Gastrocnemius medialis (tissue), 4 donors: ENCODE results near the gene TMEM130. TPM values are rescaled to one million over a fixed set of nuclear protein-coding genes. Genes with fewer than 3 reads are reported as not detected.

Experiments used
- ATAC-seq, 2 donors: fragments of 150-250 bp; one replicate each; pipeline ENCODE4 v1.9.1; 2016
- DNase-seq, 2 donors: peaks; one replicate each; pipeline ENCODE4 v3.0.0-alpha.2; 2019
- H3K27ac ChIP-seq, 4 donors: fragments of 200-600 bp; sonication (generic); 1 replicate in 1 of 4; 2 replicates in 3 of 4; pipeline ENCODE4 v1.5.1; 2016 to 2018; ENCODE audit warnings: mild to moderate bottlenecking in 2 of 4, moderate library complexity in 1 of 4
- H3K27me3 ChIP-seq, 3 donors: fragments of 200-600 bp; sonication (generic) in 2 of 3; 1 replicate in 1 of 3; 2 replicates in 2 of 3; pipeline versions ENCODE4 v1.5.1 to v1.6.0; 2016 to 2019; ENCODE audit warnings: mild to moderate bottlenecking in 1 of 3, moderate library complexity in 1 of 3
- H3K36me3 ChIP-seq, 2 donors: fragments of 200-600 bp; sonication (generic) in 1 of 2; one replicate each; pipeline ENCODE4 v1.5.1; 2017 to 2018
- H3K4me1 ChIP-seq, 2 donors: fragments of 200-600 bp; sonication (generic) in 1 of 2; one replicate each; pipeline ENCODE4 v1.5.1; 2016 to 2017; ENCODE audit warnings: mild to moderate bottlenecking in 2 of 2
- H3K4me3 ChIP-seq, 4 donors: fragments of 200-600 bp; sonication (generic) in 3 of 4; 1 replicate in 1 of 4; 2 replicates in 3 of 4; pipeline ENCODE4 v1.5.1; 2016 to 2019; ENCODE audit warnings: mild to moderate bottlenecking in 2 of 4
- H3K9me3 ChIP-seq, 3 donors: fragments of 200-600 bp; sonication (generic) in 2 of 3; 1 replicate in 1 of 3; 2 replicates in 2 of 3; pipeline ENCODE4 v1.5.1; 2016 to 2019
- POLR2A ChIP-seq, 2 donors: fragments of 450-650 bp; IDR thresholded peaks; one replicate each; pipeline ENCODE4 v1.6.1; 2017; ENCODE audit warnings: antibody characterized with exemption in 2 of 2, mild to moderate bottlenecking in 2 of 2, moderate library complexity in 2 of 2
- in situ Hi-C, 4 donors: fragments of 200-750 bp; cut with MboI; loops; one replicate each; pipeline versions ENCODE4 v1.15.0 to v1.8.0; 2017; ENCODE audit warnings: low sequenced_read_pairs in 4 of 4
- intact Hi-C: fragments of 100-400 bp; cut with DNase I; formaldehyde crosslinking; loops from one replicate; pipeline ENCODE4 v1.15.1; 2023; ENCODE audit warnings: low total_unique reads
- total RNA-seq, 4 donors: library from RNA; depleted of rRNA; stranded (reverse); fragments of >200 nt; gene quantifications; one replicate each; pipeline versions ENCODE4 v1.1.0 to v1.2.3, GENCODE V29; 2016
- TF ChIP-seq, protein P1 (sequence below), 5 experiments: fragments of 450-650 bp in 3 of 5; fragments of 200-600 bp in 2 of 5; sonication (generic) in 2 of 5; IDR thresholded peaks in 4 of 5; conservative IDR thresholded peaks in 1 of 5; 1 replicate in 4 of 5; 2 replicates in 1 of 5; pipeline ENCODE4 v1.5.1; 2016 to 2019; ENCODE audit warnings: antibody characterized with exemption in 5 of 5, mild to moderate bottlenecking in 3 of 5, moderate library complexity in 3 of 5

The TMEM130 gene
- total RNA-seq, 4 donors from 2014 or later: not detected

DNA sequence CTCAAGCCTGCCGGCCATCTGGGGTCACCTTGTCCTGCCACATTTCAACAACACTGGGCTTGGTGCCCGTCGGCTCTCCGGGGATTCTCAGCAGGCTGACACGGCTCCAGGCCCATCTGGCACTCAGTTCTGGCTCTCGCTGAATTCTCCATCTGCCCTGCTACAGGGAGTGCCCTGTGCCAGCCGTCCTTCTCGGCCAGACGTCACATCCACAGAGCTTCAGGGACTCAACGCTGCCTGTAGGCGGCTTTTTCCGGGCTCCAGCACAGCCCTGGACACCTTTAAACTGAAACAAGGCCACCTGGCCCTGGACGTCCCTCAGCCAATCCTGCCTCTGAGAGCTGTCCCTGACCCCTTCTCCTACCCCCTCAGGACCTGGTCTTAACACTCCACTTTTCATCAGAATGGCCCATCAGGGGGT, 43.0 kb downstream of the TMEM130 start:
- intact Hi-C loops: no loop called here
- in situ Hi-C loops: no loop called here
- ATAC-seq (peak; percentile 70 to 94), DNase-seq (peak; percentile 51 to 85)
- H3K4me1 ChIP-seq: peaks cover 0 to 9% of the 10 kb centered on the region in 2 donors
- H3K27ac ChIP-seq: no peak overlapping the region
- no peak for TF ChIP-seq POLR2A (IDR thresholded peaks at IDR 0.05)
- TF ChIP-seq, protein P1, sequence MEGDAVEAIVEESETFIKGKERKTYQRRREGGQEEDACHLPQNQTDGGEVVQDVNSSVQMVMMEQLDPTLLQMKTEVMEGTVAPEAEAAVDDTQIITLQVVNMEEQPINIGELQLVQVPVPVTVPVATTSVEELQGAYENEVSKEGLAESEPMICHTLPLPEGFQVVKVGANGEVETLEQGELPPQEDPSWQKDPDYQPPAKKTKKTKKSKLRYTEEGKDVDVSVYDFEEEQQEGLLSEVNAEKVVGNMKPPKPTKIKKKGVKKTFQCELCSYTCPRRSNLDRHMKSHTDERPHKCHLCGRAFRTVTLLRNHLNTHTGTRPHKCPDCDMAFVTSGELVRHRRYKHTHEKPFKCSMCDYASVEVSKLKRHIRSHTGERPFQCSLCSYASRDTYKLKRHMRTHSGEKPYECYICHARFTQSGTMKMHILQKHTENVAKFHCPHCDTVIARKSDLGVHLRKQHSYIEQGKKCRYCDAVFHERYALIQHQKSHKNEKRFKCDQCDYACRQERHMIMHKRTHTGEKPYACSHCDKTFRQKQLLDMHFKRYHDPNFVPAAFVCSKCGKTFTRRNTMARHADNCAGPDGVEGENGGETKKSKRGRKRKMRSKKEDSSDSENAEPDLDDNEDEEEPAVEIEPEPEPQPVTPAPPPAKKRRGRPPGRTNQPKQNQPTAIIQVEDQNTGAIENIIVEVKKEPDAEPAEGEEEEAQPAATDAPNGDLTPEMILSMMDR (IDR thresholded peaks at IDR 0.05 in 4 of 5, conservative IDR thresholded peaks at IDR 0.05 in 1 of 5): peak in 1 of 5 experiments; percentile 16
- no peaks in the 10 kb centered on the region for H3K36me3 ChIP-seq
- H3K9me3 ChIP-seq: no peaks in the 10 kb centered on the region
- H3K4me3 ChIP-seq: no peak overlapping the region
- no peaks in the 10 kb centered on the region for H3K27me3 ChIP-seq

DNA sequence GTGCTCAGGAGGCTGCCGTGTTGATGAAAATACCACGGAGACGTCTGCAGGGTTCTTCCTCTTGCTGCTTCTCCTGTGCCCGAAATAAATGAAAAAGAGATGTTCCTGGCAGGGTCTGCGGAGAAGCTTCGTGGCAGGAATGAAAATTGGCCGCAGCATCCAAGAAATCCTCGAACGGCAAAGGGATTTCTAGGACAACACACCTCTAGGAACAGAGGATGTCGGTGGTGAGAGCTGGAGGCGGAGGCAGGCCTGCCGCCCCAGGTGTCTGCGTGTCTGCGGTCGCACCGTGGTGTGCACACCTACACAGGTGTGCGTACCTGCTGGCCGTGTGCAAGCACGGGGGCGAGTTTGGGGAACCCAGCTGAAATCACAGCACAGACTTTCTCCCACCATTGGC, 43.4 kb downstream of the TMEM130 start:
- Histone ChIP-seq H3K4me3 (no peak overlapping the region), H3K36me3 (no peaks in the 10 kb centered on the region), H3K27me3 (no peaks in the 10 kb centered on the region), H3K4me1 (peaks cover 0 to 9% of the 10 kb centered on the region in 2 donors), H3K9me3 (no peaks in the 10 kb centered on the region), H3K27ac (no peak overlapping the region)
- TF ChIP-seq, protein P1 (IDR thresholded peaks at IDR 0.05 in 4 of 5, conservative IDR thresholded peaks at IDR 0.05 in 1 of 5): no peak
- TF ChIP-seq POLR2A (IDR thresholded peaks at IDR 0.05): no peak
- DNase-seq (peak in 1 of 2 donors; percentile 17), ATAC-seq (peak in 1 of 2 donors; percentile 48)
- intact Hi-C loops (no loop called here), in situ Hi-C loops (no loop called here)

DNA sequence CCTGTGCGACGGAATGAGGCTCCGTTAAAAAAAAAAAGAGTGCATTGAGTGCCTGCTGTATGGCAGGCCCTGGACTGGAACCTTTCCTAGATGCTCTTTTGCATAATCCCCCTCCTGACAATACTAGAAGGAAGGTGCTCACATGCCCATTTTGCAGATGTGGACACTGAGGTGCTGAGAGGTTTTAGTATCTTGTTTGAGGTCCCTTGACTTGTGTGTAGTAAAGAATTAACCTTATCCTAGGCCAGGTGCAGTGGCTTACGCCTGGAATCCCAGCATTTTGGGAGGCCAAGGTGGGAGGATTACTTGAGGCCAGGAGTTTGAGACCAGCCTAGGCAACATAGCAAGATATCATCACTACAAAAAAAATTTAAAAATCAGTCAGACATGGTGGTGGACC, 46.6 kb downstream of the TMEM130 start:
- Histone ChIP-seq H3K4me1 (peaks cover 0 to 9% of the 10 kb centered on the region in 2 donors), H3K9me3 (no peaks in the 10 kb centered on the region), H3K4me3 (no peak overlapping the region), H3K27me3 (no peaks in the 10 kb centered on the region), H3K27ac (no peak overlapping the region), H3K36me3 (no peaks in the 10 kb centered on the region)
- intact Hi-C loops (no loop called here), in situ Hi-C loops (no loop called here)
- no peak for DNase-seq
- TF ChIP-seq POLR2A (IDR thresholded peaks at IDR 0.05): no peak
- TF ChIP-seq, protein P1 (IDR thresholded peaks at IDR 0.05 in 4 of 5, conservative IDR thresholded peaks at IDR 0.05 in 1 of 5): no peak
- no peak for ATAC-seq

DNA sequence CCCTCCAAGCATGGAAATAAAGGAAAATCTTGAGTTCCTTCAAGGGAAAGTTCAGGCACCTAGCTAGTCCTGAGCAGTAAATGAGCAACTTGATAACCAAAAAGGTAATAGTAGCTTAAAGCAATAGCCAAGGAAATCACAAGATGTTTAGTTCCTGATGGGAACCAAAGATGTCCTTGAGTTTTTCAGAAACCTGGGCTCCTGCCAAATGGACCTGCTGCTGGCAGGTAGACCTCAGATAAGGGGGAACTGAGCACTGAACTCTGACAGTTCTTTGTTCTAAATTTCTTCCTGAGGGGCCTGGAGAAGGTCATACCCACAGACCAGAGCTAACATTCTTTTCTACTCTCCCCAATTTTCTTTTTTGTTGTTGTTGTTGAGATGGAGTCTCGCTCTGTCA, 48.5 kb downstream of the TMEM130 start:
- in situ Hi-C loops: no loop called here
- no peak for ATAC-seq
- H3K27ac ChIP-seq: no peak overlapping the region
- no peak overlapping the region for H3K4me3 ChIP-seq
- H3K36me3 ChIP-seq: no peaks in the 10 kb centered on the region
- intact Hi-C loops: no loop called here
- peaks cover 0 to under 1% of the 10 kb centered on the region in 2 donors for H3K4me1 ChIP-seq
- H3K9me3 ChIP-seq: no peaks in the 10 kb centered on the region
- TF ChIP-seq, protein P1 (IDR thresholded peaks at IDR 0.05 in 4 of 5, conservative IDR thresholded peaks at IDR 0.05 in 1 of 5): no peak
- TF ChIP-seq POLR2A (IDR thresholded peaks at IDR 0.05): no peak
- no peaks in the 10 kb centered on the region for H3K27me3 ChIP-seq
- no peak for DNase-seq
